ACC112 (cell line): Measurements from ENCODE around the gene AMOTL2.

Source experiments
- H2AFZ ChIP-seq: fragments of 200-600 bp; sonication (generic); one replicate; pipeline ENCODE4 v1.6.0; 2017; ENCODE audit warnings: antibody characterized with exemption, low read length; ENCODE audit not compliant: unreplicated experiment
- H3K27ac ChIP-seq: fragments of 200-600 bp; sonication (generic); 2 replicates; pipeline ENCODE4 v1.5.1; 2014; ENCODE audit warnings: low read depth, mild to moderate bottlenecking, antibody characterized with exemption, low read length, moderate library complexity
- H3K27me3 ChIP-seq: fragments of 200-600 bp; sonication (generic); 2 replicates; pipeline ENCODE4 v1.6.1; 2014; ENCODE audit warnings: mild to moderate bottlenecking, antibody characterized with exemption, low read length, moderate library complexity, mixed read lengths; ENCODE audit not compliant: insufficient read depth
- H3K36me3 ChIP-seq: fragments of 200-600 bp; sonication (generic); 2 replicates; pipeline ENCODE4 v1.6.1; 2016; ENCODE audit warnings: mild to moderate bottlenecking, antibody characterized with exemption, low read length, moderate library complexity, mixed read lengths; ENCODE audit not compliant: insufficient read depth
- H3K4me1 ChIP-seq: fragments of 200-600 bp; sonication (generic); one replicate; pipeline ENCODE4 v1.6.1; 2016; ENCODE audit warnings: low read length, mixed read lengths; ENCODE audit not compliant: insufficient read depth, unreplicated experiment, control insufficient read depth
- H3K4me3 ChIP-seq: fragments of 200-600 bp; sonication (generic); 2 replicates; pipeline ENCODE4 v1.5.1; 2014; ENCODE audit warnings: mild to moderate bottlenecking, low read depth, low read length
- H3K79me2 ChIP-seq: fragments of 200-600 bp; sonication (generic); one replicate; pipeline ENCODE4 v1.6.0; 2016; ENCODE audit warnings: low read length; ENCODE audit not compliant: control insufficient read depth, unreplicated experiment, insufficient read depth

The AMOTL2 gene

GRCh38 chr3:134374105-134374790, at the start of gene AMOTL2:
TSS of gene AMOTL2 (minus strand) at chr3:134374447. CDS start at chr3:134371433, 3,014 bp downstream.
- Histone ChIP-seq H3K4me3 (peak within 1 kb of the TSS; percentile 97), H3K27ac (peak within 1 kb of the TSS; percentile 95), H3K27me3 (no peaks in the 10 kb centered on the region), H3K79me2 (peaks cover 54% of the 10 kb centered on the region), H3K4me1 (peaks cover 40% of the 10 kb centered on the region), H2AFZ (peak within 1 kb of the TSS; percentile 94), H3K36me3 (peaks cover 23% of the 10 kb centered on the region)

- Histone ChIP-seq H3K4me3 (no peak overlapping the region), H2AFZ (no peak overlapping the region), H3K36me3 (no peaks in the 10 kb centered on the region), H3K4me1 (peaks cover 15% of the 10 kb centered on the region), H3K79me2 (no peaks in the 10 kb centered on the region), H3K27me3 (no peaks in the 10 kb centered on the region), H3K27ac (no peak overlapping the region)
These were observed 48.9 kb upstream of the AMOTL2 start for GRCh38 chr3:134423153-134423552.

- H2AFZ ChIP-seq: no peak overlapping the region
- no peaks in the 10 kb centered on the region for H3K36me3 ChIP-seq
- no peaks in the 10 kb centered on the region for H3K4me1 ChIP-seq
- H3K27me3 ChIP-seq: no peaks in the 10 kb centered on the region
- no peak overlapping the region for H3K27ac ChIP-seq
- no peaks in the 10 kb centered on the region for H3K79me2 ChIP-seq
- no peak overlapping the region for H3K4me3 ChIP-seq
These were observed 45.7 kb upstream of the AMOTL2 start for GRCh38 chr3:134419960-134420321.

DNA sequence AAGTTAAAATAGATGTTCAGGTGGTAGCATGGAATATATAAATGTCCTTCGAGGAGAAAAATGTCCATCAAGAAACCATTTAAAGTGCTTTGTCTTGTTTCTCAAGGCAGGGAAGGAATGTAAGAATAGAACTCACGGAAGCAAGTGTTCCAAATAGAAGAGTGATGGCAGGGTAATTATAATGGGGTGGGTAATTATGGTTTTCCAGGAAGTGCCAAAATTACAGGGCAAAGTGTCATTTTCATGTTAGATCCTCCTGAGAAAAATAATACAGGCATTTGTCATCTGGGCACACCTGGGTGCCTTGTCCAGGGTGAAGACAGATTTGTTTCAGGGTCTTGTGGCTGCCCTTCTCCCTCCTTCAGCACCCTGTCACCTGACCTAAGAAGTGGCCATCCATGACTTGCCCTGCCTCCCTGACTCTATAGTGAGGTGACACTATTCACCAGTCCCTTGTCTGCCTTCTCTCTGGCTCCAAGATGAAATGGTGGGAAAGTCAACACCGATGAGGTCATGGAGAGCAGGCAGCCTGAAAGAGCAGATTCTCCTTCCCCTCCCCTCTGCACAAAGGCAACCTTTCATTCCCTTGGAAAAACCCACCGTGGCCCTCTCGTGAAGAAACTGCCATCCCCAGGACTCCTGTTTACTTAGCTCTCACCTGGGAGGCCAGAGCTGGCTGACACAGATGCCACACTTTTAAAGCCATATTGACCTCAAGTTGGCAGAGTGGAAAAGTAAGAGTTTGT, 45.1 kb upstream of the AMOTL2 start:
- Histone ChIP-seq H2AFZ (no peak overlapping the region), H3K4me3 (no peak overlapping the region), H3K79me2 (no peaks in the 10 kb centered on the region), H3K36me3 (no peaks in the 10 kb centered on the region), H3K27ac (no peak overlapping the region), H3K4me1 (no peaks in the 10 kb centered on the region), H3K27me3 (no peaks in the 10 kb centered on the region)

GRCh38 chr3:134409041-134409440, 34.8 kb upstream of the AMOTL2 start:
- Histone ChIP-seq H3K27ac (no peak overlapping the region), H3K4me1 (peaks cover 9% of the 10 kb centered on the region), H3K79me2 (no peaks in the 10 kb centered on the region), H3K27me3 (peaks cover 44% of the 10 kb centered on the region), H3K36me3 (no peaks in the 10 kb centered on the region), H3K4me3 (no peak overlapping the region), H2AFZ (no peak overlapping the region)

DNA sequence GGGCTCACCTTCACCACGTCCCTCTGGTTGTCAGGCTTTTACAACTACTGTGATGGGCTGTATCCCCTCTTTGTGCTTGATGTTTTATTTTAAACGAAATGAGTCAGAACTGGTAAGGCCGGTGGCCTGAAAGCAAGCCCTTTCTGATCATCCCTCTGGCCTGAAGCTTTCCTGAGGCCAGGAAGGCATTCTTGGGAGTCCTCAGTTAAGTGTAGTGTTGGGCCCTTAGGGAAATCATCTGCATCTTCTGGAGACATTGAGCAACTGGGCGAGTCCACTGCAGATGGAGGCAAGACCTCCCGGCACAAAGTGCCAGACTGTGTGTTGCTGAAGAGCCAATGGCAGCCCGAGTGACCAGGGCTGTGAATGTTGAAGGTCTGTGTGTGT, 33.0 kb upstream of the AMOTL2 start:
- Histone ChIP-seq H3K27ac (no peak overlapping the region), H3K27me3 (peaks cover 44% of the 10 kb centered on the region), H3K4me1 (peaks cover 9% of the 10 kb centered on the region), H3K36me3 (no peaks in the 10 kb centered on the region), H2AFZ (no peak overlapping the region), H3K4me3 (no peak overlapping the region), H3K79me2 (no peaks in the 10 kb centered on the region)

- peaks cover 9% of the 10 kb centered on the region for H3K4me1 ChIP-seq
- H3K27ac ChIP-seq: no peak overlapping the region
- no peak overlapping the region for H2AFZ ChIP-seq
- H3K79me2 ChIP-seq: no peaks in the 10 kb centered on the region
- peaks cover 44% of the 10 kb centered on the region for H3K27me3 ChIP-seq
- no peaks in the 10 kb centered on the region for H3K36me3 ChIP-seq
- H3K4me3 ChIP-seq: peak overlapping the region; percentile 68
These were observed 32.3 kb upstream of the AMOTL2 start for GRCh38 chr3:134406331-134407238.

GRCh38 chr3:134404366-134404885, 30.2 kb upstream of the AMOTL2 start:
- Histone ChIP-seq H3K36me3 (no peaks in the 10 kb centered on the region), H3K4me1 (peaks cover 9% of the 10 kb centered on the region), H3K27ac (no peak overlapping the region), H3K27me3 (peaks cover 44% of the 10 kb centered on the region), H3K79me2 (no peaks in the 10 kb centered on the region), H2AFZ (no peak overlapping the region), H3K4me3 (no peak overlapping the region)

DNA sequence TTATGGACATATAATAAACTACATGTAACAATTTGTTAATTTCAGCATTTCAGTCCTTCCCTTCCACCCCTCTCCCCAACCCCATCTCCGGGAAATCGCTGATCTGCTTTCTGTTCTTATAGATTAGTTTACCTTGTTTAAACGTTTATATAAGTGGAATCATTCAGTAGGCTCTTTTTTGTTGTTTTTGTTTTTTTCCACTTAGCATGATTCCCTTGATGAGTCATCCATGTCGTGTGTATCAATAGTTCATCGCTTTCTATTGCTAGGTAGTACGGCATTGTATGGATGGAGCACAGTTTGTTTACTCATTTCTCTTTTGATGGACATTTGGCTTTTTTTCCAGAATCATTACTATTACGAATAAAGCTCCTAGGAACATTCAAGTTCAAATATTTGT, 23.5 kb upstream of the AMOTL2 start:
- Histone ChIP-seq H2AFZ (no peak overlapping the region), H3K36me3 (no peaks in the 10 kb centered on the region), H3K4me1 (no peaks in the 10 kb centered on the region), H3K27ac (no peak overlapping the region), H3K4me3 (no peak overlapping the region), H3K79me2 (no peaks in the 10 kb centered on the region), H3K27me3 (peaks cover 8% of the 10 kb centered on the region; the same call in 1 of the 2 replicates)

DNA sequence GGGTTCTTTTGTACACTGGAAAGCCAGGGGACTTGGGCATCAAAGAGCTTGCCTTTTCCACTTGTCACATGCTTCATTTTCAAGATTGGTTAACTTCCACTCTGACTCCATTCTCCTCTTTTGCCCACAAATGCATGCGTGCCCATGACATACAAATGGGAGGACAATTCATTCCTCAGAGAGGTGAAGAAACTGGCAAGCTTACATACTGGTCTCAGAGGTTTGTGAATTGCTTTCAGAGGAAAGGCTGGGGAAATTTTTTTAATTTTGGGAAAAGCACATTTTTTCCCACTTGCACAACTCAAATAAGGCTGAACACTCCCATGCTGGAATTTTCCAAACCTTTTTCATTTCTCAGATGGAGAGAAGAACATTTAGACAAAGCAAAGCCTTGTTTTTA, 20.9 kb upstream of the AMOTL2 start:
- Histone ChIP-seq H3K79me2 (no peaks in the 10 kb centered on the region), H3K4me1 (no peaks in the 10 kb centered on the region), H3K27me3 (peaks cover 8% of the 10 kb centered on the region; the same call in 1 of the 2 replicates), H3K36me3 (no peaks in the 10 kb centered on the region), H3K27ac (no peak overlapping the region), H2AFZ (no peak overlapping the region), H3K4me3 (no peak overlapping the region)
